Common myeloid progenitor, CD34-positive (primary cell): ENCODE results near the gene MAGEA9B.
"Not testable (repeated sequence)": the region's sequence is repeated elsewhere in the genome, so short reads cannot be mapped to it uniquely, and the experiment has no call there.

Source experiments
- CTCF ChIA-PET: fragments of 350-600 bp; sonication (Branson Sonifier 250); formaldehyde crosslinking; loops from one replicate; lab custom pipeline; 2021; ENCODE audit warnings: antibody characterized with exemption; lab: Charles Lee
- POLR2A ChIA-PET: fragments of 350-600 bp; sonication (Branson Sonifier 250); formaldehyde crosslinking; loops from one replicate; lab custom pipeline; 2021; ENCODE audit warnings: antibody characterized with exemption; lab: Charles Lee
- DNase-seq, 3 donors: peaks; one replicate each; pipeline versions ENCODE4 v3.0.0 to v3.0.0-alpha.2; 2013
- H3K27ac ChIP-seq, 2 experiments: 1 replicate in 1 of 2; 2 replicates in 1 of 2; pipeline ENCODE4 v1.7.0; 2013; ENCODE audit warnings: inconsistent platforms in 2 of 2, low read length in 2 of 2, mild to moderate bottlenecking in 2 of 2, low read depth in 1 of 2, moderate library complexity in 1 of 2; ENCODE audit not compliant: severe bottlenecking in 2 of 2, insufficient read depth in 1 of 2, poor library complexity in 1 of 2
- H3K27me3 ChIP-seq, 5 experiments: replicated peaks in 2 of 5; 1 replicate in 3 of 5; 2 replicates in 2 of 5; pipeline versions ENCODE4 v1.6.1 to v1.7.0; 2013; ENCODE audit warnings: low read length in 4 of 5, mild to moderate bottlenecking in 2 of 5, moderate library complexity in 2 of 5, inconsistent platforms in 1 of 5; ENCODE audit not compliant: insufficient read depth in 5 of 5, control insufficient read depth in 4 of 5
- H3K36me3 ChIP-seq, 4 experiments: 1 replicate in 2 of 4; 2 replicates in 2 of 4; pipeline versions ENCODE4 v1.6.1 to v1.7.0; 2013; ENCODE audit warnings: low read length in 3 of 4, control low read depth in 1 of 4, mild to moderate bottlenecking in 1 of 4; ENCODE audit not compliant: control insufficient read depth in 4 of 4, insufficient read depth in 4 of 4
- H3K4me1 ChIP-seq, 4 experiments: 1 replicate in 3 of 4; 2 replicates in 1 of 4; pipeline versions ENCODE4 v1.6.1 to v1.7.1; 2013; ENCODE audit warnings: low read length in 3 of 4, mild to moderate bottlenecking in 3 of 4, control low read depth in 1 of 4, inconsistent platforms in 1 of 4, moderate library complexity in 1 of 4; ENCODE audit not compliant: control insufficient read depth in 4 of 4, insufficient read depth in 4 of 4; ENCODE audit errors: control extremely low read depth in 1 of 4
- H3K4me3 ChIP-seq, 7 experiments: 1 replicate in 4 of 7; 2 replicates in 3 of 7; pipeline versions ENCODE4 v1.5.1 to v1.7.0; 2013; ENCODE audit warnings: mild to moderate bottlenecking in 7 of 7, low read length in 6 of 7, moderate library complexity in 6 of 7, inconsistent platforms in 2 of 7, low read depth in 2 of 7, control low read depth in 1 of 7; ENCODE audit not compliant: insufficient read depth in 4 of 7, control insufficient read depth in 1 of 7; ENCODE audit errors: extremely low read depth in 1 of 7
- H3K9me3 ChIP-seq, 5 experiments: 1 replicate in 4 of 5; 2 replicates in 1 of 5; pipeline versions ENCODE4 v1.6.1 to v1.7.1; 2013; ENCODE audit warnings: low read length in 4 of 5, mild to moderate bottlenecking in 2 of 5, inconsistent platforms in 1 of 5, low read depth in 1 of 5, moderate library complexity in 1 of 5; ENCODE audit not compliant: control insufficient read depth in 4 of 5, insufficient read depth in 2 of 5; ENCODE audit errors: control extremely low read depth in 1 of 5
- WGBS: methylation state at CpG from one replicate; pipeline ENCODE4 v1.1.5; 2013; ENCODE audit not compliant: insufficient coverage; 5-methylcytosine and 5-hydroxymethylcytosine counted together

MAGEA9B gene

DNA sequence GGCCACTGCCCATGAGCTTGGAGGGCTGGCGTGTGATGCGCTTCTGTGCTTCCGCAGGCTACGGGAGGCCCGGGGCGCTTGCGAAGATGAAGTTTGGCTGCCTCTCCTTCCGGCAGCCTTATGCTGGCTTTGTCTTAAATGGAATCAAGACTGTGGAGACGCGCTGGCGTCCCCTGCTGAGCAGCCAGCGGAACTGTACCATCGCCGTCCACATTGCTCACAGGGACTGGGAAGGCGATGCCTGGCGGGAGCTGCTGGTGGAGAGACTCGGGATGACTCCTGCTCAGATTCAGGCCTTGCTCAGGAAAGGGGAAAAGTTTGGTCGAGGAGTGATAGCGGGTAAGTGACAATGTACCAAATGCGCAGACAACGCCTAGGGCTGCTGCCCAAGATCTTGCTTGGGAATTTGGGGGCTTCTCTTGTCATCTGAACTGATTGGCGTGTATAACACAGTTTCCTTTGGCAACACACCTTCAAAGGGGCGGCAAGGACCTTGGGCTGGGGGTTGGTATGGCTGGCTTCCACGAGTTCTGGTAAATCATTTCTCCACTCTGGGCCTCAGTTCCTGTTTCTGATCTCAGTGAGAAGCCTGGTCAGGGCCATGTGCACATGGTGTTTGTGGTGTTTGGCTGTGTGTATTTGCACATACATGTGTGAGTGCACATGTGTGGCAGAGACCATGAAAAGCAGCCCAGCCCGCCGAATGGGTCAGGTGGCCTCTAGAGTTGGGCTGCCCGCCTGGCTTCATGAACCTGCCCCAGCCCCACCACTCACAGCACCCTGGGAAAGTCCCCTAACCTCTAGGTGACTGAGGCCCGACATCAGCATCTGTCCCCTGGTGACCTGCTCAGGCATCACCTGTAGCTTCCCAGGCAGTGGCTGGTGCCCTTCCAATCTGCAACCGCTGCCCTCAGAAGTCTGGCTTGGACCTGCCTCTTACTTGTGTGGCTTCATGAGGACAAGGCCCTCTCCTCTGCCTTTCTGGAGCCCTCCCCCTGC, 41.4 kb downstream of the MAGEA9B start:
- H3K27ac ChIP-seq, POLR2A ChIA-PET, H3K36me3 ChIP-seq, H3K27me3 ChIP-seq, CTCF ChIA-PET, H3K9me3 ChIP-seq, H3K4me3 ChIP-seq: not testable (repeated sequence)
- peak; percentile 15 to 27 (median 23) for DNase-seq
- WGBS: no CpG with 5 or more reads among the region's 29 CpGs
- H3K4me1 ChIP-seq: peaks cover 0 to 10% (median 6%) of the 10 kb centered on the region in 4 experiments

DNA sequence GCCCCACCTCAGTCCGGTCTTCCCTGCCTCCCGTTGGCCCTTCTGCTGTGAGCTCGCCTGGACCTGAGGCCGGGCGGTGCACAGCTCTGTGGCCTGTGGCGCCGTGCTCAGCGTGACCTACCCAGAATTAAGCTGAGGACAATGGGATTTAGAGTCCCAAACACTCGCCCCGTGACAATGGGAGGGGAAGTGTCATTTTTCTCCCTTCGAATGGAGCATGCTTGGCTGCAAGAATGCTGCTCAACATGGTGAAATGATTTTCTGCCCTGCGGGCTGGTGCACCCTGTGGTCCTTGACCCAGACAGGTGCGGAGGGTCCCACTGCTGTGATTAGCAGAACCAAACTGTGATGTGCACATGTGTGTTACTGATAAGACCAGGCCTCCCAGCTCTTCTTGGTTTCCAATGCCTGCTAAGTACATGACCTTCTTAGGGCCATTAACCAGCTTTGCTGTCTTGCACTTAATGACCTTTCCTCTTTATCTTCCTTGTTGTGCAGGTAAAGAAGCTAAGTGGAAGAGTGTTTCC, 45.7 kb downstream of the MAGEA9B start:
- H3K4me1 ChIP-seq: peaks cover 0 to 14% (median 10%) of the 10 kb centered on the region in 4 experiments
- CTCF ChIA-PET: interaction anchor here (1.6 to 3.6 kb wide), 2 partner anchors 30 to 34 kb away, joined by 4 to 27 read pairs; no protein-coding TSS in a partner anchor
- 49% methylated on average over 13 of the region's 13 CpGs for WGBS
- H3K9me3 ChIP-seq: peaks cover 0 to 3% (median 0%) of the 10 kb centered on the region in 5 experiments
- POLR2A ChIA-PET: interaction anchor here (0.6 kb wide), 1 partner anchor 12 kb away, joined by 3 read pairs; no protein-coding TSS in a partner anchor
- peaks cover 0 to 4% (median 0%) of the 10 kb centered on the region in 4 experiments for H3K36me3 ChIP-seq
- H3K27ac ChIP-seq: peak overlapping the region; percentile 91 to 96
- peak; percentile 14 to 52 (median 25) for DNase-seq
- H3K27me3 ChIP-seq: no peaks in the 10 kb centered on the region
- peak overlapping the region; percentile 55 to 83 (median 71) for H3K4me3 ChIP-seq

- H3K36me3 ChIP-seq: peaks cover 0 to 4% (median 0%) of the 10 kb centered on the region in 4 experiments
- ChIA-PET CTCF (interaction anchor here (1.1 to 3.6 kb wide), 3 partner anchors 9 to 33 kb away, joined by 4 to 27 read pairs (median 4); no protein-coding TSS in a partner anchor), POLR2A (interaction anchor here (0.6 to 0.7 kb wide), 3 partner anchors 11 to 36 kb away, joined by 3 to 4 read pairs (median 3); partner anchors contain the start of gene IDS)
- WGBS: 43% methylated on average over 70 of the region's 71 CpGs
- peak; percentile 90 to 96 (median 94) for DNase-seq
- peak within 1 kb of the TSS; percentile 91 to 96 for H3K27ac ChIP-seq
- peak within 1 kb of the TSS; percentile 55 to 83 (median 71) for H3K4me3 ChIP-seq
- peaks cover 0 to 3% (median 0%) of the 10 kb centered on the region in 5 experiments for H3K9me3 ChIP-seq
- no peaks in the 10 kb centered on the region for H3K27me3 ChIP-seq
- H3K4me1 ChIP-seq: peaks cover 0 to 17% (median 10%) of the 10 kb centered on the region in 4 experiments
Measured at GRCh38 chrX:149540621-149541520, 46.4 kb downstream of the MAGEA9B start, which contains the start of gene EOLA1. Gene EOLA1 (plus strand): TSS chrX:149541012. CDS start chrX:149545631, 4,619 bp downstream.

DNA sequence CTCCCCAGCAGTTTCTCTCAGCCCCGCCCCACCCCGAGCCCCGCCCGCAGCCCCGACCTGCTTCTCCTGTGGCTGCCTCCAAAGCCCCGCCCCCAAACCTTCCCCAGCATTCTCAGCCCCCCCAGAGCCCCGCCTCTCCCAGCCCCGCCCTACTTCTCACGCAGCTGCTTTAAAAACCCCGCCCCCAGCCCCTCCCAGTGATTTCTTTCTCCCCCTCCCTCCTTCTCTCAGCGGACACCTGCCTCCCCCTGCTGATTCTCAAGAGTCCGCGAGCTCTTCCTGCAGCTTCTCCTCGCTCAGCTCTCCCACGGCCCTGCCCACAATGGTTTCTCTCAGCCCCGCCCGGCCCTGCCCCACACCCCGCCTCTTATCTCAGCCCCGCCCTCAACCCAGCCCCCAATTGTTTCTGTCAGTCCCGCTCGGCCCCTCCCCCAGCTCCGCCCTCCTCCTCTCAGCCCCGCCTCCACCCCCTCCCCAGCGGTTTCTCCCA, 47.1 kb downstream of the MAGEA9B start:
- Histone ChIP-seq H3K9me3 (peaks cover 0 to 3% (median 0%) of the 10 kb centered on the region in 5 experiments), H3K36me3 (peaks cover 0 to 2% (median 0%) of the 10 kb centered on the region in 4 experiments), H3K27ac (peak overlapping the region; percentile 91 to 96), H3K4me3 (peak overlapping the region in 5 of 7 experiments; percentile 36 to 83 (median 67)), H3K4me1 (peaks cover 0 to 21% (median 10%) of the 10 kb centered on the region in 4 experiments), H3K27me3 (no peaks in the 10 kb centered on the region)
- ChIA-PET POLR2A (interaction anchor here (0.7 kb wide), 2 partner anchors 28 to 35 kb away, joined by 3 to 4 read pairs; partner anchors contain the start of gene IDS), CTCF (interaction anchor here (1.1 to 3.6 kb wide), 4 partner anchors 8 to 32 kb away, joined by 4 to 27 read pairs (median 4); no protein-coding TSS in a partner anchor)
- peak; percentile 86 to 93 (median 92) for DNase-seq
- 11% methylated on average over 7 of the region's 24 CpGs for WGBS

- CTCF ChIA-PET: interaction anchor here (0.7 to 3.6 kb wide), 5 partner anchors 8 to 34 kb away, joined by 3 to 27 read pairs (median 5); partner anchors contain the start of gene IDS
- peaks cover 0 to 21% (median 10%) of the 10 kb centered on the region in 4 experiments for H3K4me1 ChIP-seq
- no peaks in the 10 kb centered on the region for H3K27me3 ChIP-seq
- peaks cover 0 to 4% (median 0%) of the 10 kb centered on the region in 4 experiments for H3K36me3 ChIP-seq
- peak; percentile 92 to 97 (median 96) for DNase-seq
- POLR2A ChIA-PET: interaction anchor here (0.5 to 0.7 kb wide), 2 partner anchors 27 kb away, joined by 3 read pairs; no protein-coding TSS in a partner anchor
- peak overlapping the region; percentile 40 to 74 (median 63) for H3K4me3 ChIP-seq
- H3K27ac ChIP-seq: peak overlapping the region in 1 of 2 experiments; percentile 34
- peaks cover 0 to 3% (median 0%) of the 10 kb centered on the region in 5 experiments for H3K9me3 ChIP-seq
- WGBS: 39% methylated on average over 20 of the region's 34 CpGs
Measured at GRCh38 chrX:149539283-149540130, 47.8 kb downstream of the MAGEA9B start.
